Progenitor cell of endocrine pancreas (in vitro differentiated cells): Measurements from ENCODE around the gene ACOXL. TPM values are rescaled to one million over a fixed set of nuclear protein-coding genes. Genes with fewer than 3 reads are reported as not detected.

Source experiments
- DNase-seq: peaks from one replicate; pipeline ENCODE4 v3.0.0; 2021; ENCODE audit warnings: low spot score; ENCODE audit not compliant: unreplicated experiment
- H3K27ac Mint-ChIP-seq: 2 replicates; pipeline ENCODE4 v1.8.0; 2021; ENCODE audit warnings: mild to moderate bottlenecking, moderate library complexity, mixed read lengths
- H3K27me3 Mint-ChIP-seq: 2 replicates; pipeline ENCODE4 v1.8.0; 2021; ENCODE audit warnings: mixed read lengths
- H3K36me3 Mint-ChIP-seq: 2 replicates; pipeline ENCODE4 v1.8.0; 2022; ENCODE audit warnings: mixed read lengths; ENCODE audit not compliant: insufficient read depth
- H3K4me1 Mint-ChIP-seq: 2 replicates; pipeline ENCODE4 v1.8.0; 2021; ENCODE audit warnings: low read depth, mixed read lengths
- H3K4me3 Mint-ChIP-seq: 2 replicates; pipeline ENCODE4 v1.8.0; 2021; ENCODE audit warnings: low read depth, mild to moderate bottlenecking, moderate library complexity, mixed read lengths
- H3K9me3 Mint-ChIP-seq: 2 replicates; pipeline ENCODE4 v1.8.0; 2021; ENCODE audit warnings: low read depth, mixed read lengths
- total RNA-seq: library from RNA; stranded (reverse); gene quantifications from 2 replicates; pipeline ENCODE4 v1.2.1, GENCODE V29; 2021
- TF ChIP-seq, protein P1 (sequence below): fragments of 200-600 bp; sonication (generic); IDR thresholded peaks from one replicate; pipeline ENCODE4 v1.5.0; 2021; ENCODE audit warnings: antibody characterized with exemption, mild to moderate bottlenecking; ENCODE audit not compliant: unreplicated experiment

Gene ACOXL
- total RNA-seq, 1 donor from 2014 or later, result 0.19 TPM

DNA sequence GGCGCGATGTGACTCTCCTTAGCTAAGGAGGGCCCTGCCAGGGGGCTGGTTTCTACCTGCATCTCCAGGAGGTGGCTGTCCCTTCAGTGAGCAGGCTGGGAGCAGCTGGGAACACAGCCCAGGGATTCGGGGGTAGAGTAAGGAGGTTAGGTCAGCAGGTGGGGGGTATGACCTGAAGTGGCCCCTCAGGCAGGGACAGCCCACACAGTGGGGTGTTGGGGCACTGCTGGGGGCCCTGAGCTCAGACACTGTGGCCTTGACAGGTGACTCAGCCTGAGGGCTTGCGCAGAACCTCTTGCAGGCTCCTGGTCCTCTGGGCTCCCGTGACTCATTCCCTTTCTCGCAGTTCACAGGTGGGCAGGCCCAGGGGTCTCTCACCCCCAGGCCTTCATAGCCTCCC lies 202.6 kb downstream of the ACOXL start:
- peaks cover 5% of the 10 kb centered on the region for H3K9me3 Mint-ChIP-seq
- DNase-seq, result no peak
- no peaks in the 10 kb centered on the region for H3K36me3 Mint-ChIP-seq
- TF ChIP-seq, protein P1, sequence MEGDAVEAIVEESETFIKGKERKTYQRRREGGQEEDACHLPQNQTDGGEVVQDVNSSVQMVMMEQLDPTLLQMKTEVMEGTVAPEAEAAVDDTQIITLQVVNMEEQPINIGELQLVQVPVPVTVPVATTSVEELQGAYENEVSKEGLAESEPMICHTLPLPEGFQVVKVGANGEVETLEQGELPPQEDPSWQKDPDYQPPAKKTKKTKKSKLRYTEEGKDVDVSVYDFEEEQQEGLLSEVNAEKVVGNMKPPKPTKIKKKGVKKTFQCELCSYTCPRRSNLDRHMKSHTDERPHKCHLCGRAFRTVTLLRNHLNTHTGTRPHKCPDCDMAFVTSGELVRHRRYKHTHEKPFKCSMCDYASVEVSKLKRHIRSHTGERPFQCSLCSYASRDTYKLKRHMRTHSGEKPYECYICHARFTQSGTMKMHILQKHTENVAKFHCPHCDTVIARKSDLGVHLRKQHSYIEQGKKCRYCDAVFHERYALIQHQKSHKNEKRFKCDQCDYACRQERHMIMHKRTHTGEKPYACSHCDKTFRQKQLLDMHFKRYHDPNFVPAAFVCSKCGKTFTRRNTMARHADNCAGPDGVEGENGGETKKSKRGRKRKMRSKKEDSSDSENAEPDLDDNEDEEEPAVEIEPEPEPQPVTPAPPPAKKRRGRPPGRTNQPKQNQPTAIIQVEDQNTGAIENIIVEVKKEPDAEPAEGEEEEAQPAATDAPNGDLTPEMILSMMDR, result no peak
- no peak overlapping the region for H3K4me3 Mint-ChIP-seq
- no peaks in the 10 kb centered on the region for H3K27me3 Mint-ChIP-seq
- no peak overlapping the region for H3K27ac Mint-ChIP-seq
- H3K4me1 Mint-ChIP-seq, result no peaks in the 10 kb centered on the region

DNA sequence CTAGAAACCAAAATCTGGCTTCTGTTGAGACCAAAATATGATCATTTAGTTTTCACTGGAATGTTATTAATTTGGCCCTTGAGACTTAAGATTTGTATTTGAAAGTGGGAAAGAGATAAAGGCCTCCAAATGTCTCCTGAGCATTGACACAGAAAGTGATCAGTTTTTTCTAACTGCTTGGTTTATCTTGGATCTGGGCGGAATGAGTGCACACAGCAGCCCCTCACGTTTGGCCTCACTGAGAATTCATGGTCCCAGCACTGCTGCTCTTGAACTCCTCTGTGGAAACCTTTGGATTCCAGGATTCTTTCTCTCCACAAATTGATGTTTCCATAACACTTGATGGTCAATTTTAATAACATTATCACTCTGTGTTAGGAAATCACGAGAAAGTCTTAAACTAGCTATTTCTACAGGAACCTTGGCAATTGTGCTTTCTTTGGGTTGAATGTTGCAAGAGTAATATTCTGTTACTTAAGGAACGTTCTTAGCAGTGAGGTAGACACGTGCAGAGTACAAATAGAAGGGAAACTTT lies 208.1 kb downstream of the ACOXL start:
- no peak for DNase-seq
- Mint-ChIP-seq H3K27ac (no peak overlapping the region), H3K27me3 (no peaks in the 10 kb centered on the region), H3K4me3 (no peak overlapping the region), H3K4me1 (peaks cover 7% of the 10 kb centered on the region), H3K9me3 (peaks cover 5% of the 10 kb centered on the region), H3K36me3 (no peaks in the 10 kb centered on the region)
- TF ChIP-seq, protein P1, result no peak

DNA sequence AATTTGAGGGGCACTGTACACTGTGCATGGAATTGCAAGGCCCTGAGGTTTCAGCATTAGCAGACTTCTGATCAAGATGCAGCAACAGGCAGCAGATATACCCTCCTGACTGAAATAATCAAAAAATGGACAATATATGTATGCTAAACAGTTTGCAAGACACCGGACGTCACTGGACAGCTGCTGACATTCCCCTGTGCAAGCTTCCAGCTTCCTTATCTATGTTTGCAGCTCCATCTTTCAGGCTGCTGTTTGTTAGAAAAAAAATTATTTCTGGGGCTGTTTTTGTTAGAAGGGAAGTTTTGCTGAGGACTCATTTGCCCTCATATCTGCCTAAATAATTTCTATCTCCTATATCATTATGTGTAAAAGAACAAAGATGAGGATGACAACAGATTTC lies 208.9 kb downstream of the ACOXL start:
- Mint-ChIP-seq H3K36me3 (no peaks in the 10 kb centered on the region), H3K9me3 (peaks cover 10% of the 10 kb centered on the region), H3K4me1 (peaks cover 7% of the 10 kb centered on the region), H3K27ac (no peak overlapping the region), H3K4me3 (no peak overlapping the region), H3K27me3 (no peaks in the 10 kb centered on the region)
- DNase-seq, result no peak
- TF ChIP-seq, protein P1, result no peak

- Mint-ChIP-seq H3K36me3 (no peaks in the 10 kb centered on the region), H3K9me3 (peaks cover 14% of the 10 kb centered on the region), H3K4me3 (no peak overlapping the region), H3K27ac (no peak overlapping the region), H3K4me1 (peaks cover 7% of the 10 kb centered on the region), H3K27me3 (no peaks in the 10 kb centered on the region)
- no peak for DNase-seq
- TF ChIP-seq, protein P1, result no peak
These were observed 210.8 kb downstream of the ACOXL start for GRCh38 chr2:110943070-110943634.

DNA sequence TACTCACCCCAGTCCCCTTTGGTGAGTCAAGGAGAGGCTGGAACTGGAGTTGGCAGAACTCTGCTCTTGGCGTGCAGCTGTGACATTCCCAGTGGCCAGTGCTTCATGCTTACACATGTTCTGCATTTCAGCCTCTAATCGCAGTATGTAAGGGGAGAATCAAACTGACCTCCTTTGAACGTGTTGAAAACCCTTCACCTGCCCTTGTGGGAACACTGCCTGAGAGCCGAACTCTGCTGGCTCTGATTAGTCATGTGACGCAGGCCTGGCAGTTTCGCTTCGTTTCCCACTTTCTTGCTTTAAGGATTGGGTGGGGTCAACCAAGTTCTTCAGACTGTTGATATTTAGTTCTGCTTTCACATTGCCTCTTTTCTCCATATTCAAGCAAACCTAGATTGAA lies 214.5 kb downstream of the ACOXL start:
- TF ChIP-seq, protein P1, result no peak
- no peak for DNase-seq
- Mint-ChIP-seq H3K4me3 (no peak overlapping the region), H3K36me3 (no peaks in the 10 kb centered on the region), H3K27me3 (peaks cover 2% of the 10 kb centered on the region), H3K27ac (no peak overlapping the region), H3K9me3 (peaks cover 14% of the 10 kb centered on the region), H3K4me1 (peaks cover 4% of the 10 kb centered on the region)
